Upper lobe of right lung (tissue), 1 donor: ENCODE results near the gene MIA2. TPM values are rescaled to one million over a fixed set of nuclear protein-coding genes. Genes with fewer than 3 reads are reported as not detected.

Experiments
- ATAC-seq: fragments of 200-7000 bp; cut with Tn5 transposase; one replicate; pipeline ENCODE4 v1.9.1; 2020; ENCODE audit warnings: mild to moderate bottlenecking, moderate library complexity
- DNase-seq: peaks from one replicate; pipeline ENCODE4 v3.0.0-alpha.2; 2020
- H3K27ac ChIP-seq: fragments of 200-600 bp; one replicate; pipeline ENCODE4 v1.8.0; 2022
- H3K27me3 ChIP-seq: fragments of 200-600 bp; one replicate; pipeline ENCODE4 v1.8.0; 2022; ENCODE audit warnings: mild to moderate bottlenecking
- H3K36me3 ChIP-seq: fragments of 200-600 bp; one replicate; pipeline ENCODE4 v1.8.0; 2022
- H3K4me1 ChIP-seq: fragments of 200-600 bp; one replicate; pipeline ENCODE4 v1.8.0; 2022
- H3K4me3 ChIP-seq: fragments of 200-600 bp; one replicate; pipeline ENCODE4 v1.8.0; 2022; ENCODE audit warnings: mild to moderate bottlenecking
- H3K9me3 ChIP-seq: fragments of 200-600 bp; one replicate; pipeline ENCODE4 v1.8.0; 2022
- CTCF ChIP-seq: fragments of 200-600 bp; IDR thresholded peaks from one replicate; pipeline ENCODE4 v1.8.0; 2022; ENCODE audit warnings: antibody characterized with exemption
- intact Hi-C: fragments of 100-400 bp; cut with DNase I; formaldehyde crosslinking; loops from one replicate; pipeline ENCODE4 v1.11.0; 2022
- total RNA-seq: library from RNA; stranded (reverse); fragmentation: NEBNext Ultra II Directional; extraction: Animal tissue kit (Norgen Biotek cat#: 25700); gene quantifications from one replicate; pipeline ENCODE4 v1.2.1, GENCODE V29; 2021
- donor health status: DM: no; HTN: yes; CAD: no; lungs with severe emphysema.

Gene MIA2
- total RNA-seq, 1 donor from 2014 or later = 33.8 TPM

- H3K27ac ChIP-seq = peak overlapping the region; percentile 100
- H3K36me3 ChIP-seq = no peaks in the 10 kb centered on the region
- DNase-seq (no peak), ATAC-seq (no peak)
- no peaks in the 10 kb centered on the region for H3K9me3 ChIP-seq
- H3K27me3 ChIP-seq = no peaks in the 10 kb centered on the region
- peak overlapping the region; percentile 95 for H3K4me3 ChIP-seq
- H3K4me1 ChIP-seq = peaks cover 21% of the 10 kb centered on the region
- no peak for TF ChIP-seq CTCF
- intact Hi-C loops = no loop called here
Observed at GRCh38 chr14:39265806-39266524, 32.2 kb downstream of the MIA2 start.

- Histone ChIP-seq H3K9me3 (no peaks in the 10 kb centered on the region), H3K27me3 (no peaks in the 10 kb centered on the region), H3K36me3 (no peaks in the 10 kb centered on the region), H3K4me3 (peak overlapping the region; percentile 95), H3K27ac (peak overlapping the region; percentile 100), H3K4me1 (peaks cover 21% of the 10 kb centered on the region)
- TF ChIP-seq CTCF = no peak
- ATAC-seq (peak; percentile 69), DNase-seq (no peak)
- intact Hi-C loops = no loop called here
Observed at GRCh38 chr14:39266525-39266870, 32.8 kb downstream of the MIA2 start.

- intact Hi-C loops = no loop called here
- no peaks in the 10 kb centered on the region for H3K27me3 ChIP-seq
- TF ChIP-seq CTCF = no peak
- peak; percentile 93 for DNase-seq
- peak overlapping the region; percentile 100 for H3K27ac ChIP-seq
- H3K36me3 ChIP-seq = no peaks in the 10 kb centered on the region
- H3K9me3 ChIP-seq = no peaks in the 10 kb centered on the region
- peak overlapping the region; percentile 95 for H3K4me3 ChIP-seq
- H3K4me1 ChIP-seq = peaks cover 21% of the 10 kb centered on the region
- ATAC-seq = peak; percentile 95
Observed at GRCh38 chr14:39266871-39267607, 33.3 kb downstream of the MIA2 start.

- Histone ChIP-seq H3K27ac (peak overlapping the region; percentile 100), H3K36me3 (no peaks in the 10 kb centered on the region), H3K4me3 (peak overlapping the region; percentile 95), H3K27me3 (no peaks in the 10 kb centered on the region), H3K9me3 (no peaks in the 10 kb centered on the region), H3K4me1 (peaks cover 21% of the 10 kb centered on the region)
- no peak for ATAC-seq
- TF ChIP-seq CTCF = no peak
- no peak for DNase-seq
- intact Hi-C loops = no loop called here
Observed at GRCh38 chr14:39267608-39268005, 33.9 kb downstream of the MIA2 start.

GRCh38 chr14:39268393-39268792, 34.7 kb downstream of the MIA2 start:
- Histone ChIP-seq H3K4me3 (peak overlapping the region; percentile 95), H3K9me3 (no peaks in the 10 kb centered on the region), H3K4me1 (peaks cover 21% of the 10 kb centered on the region), H3K27ac (no peak overlapping the region), H3K36me3 (no peaks in the 10 kb centered on the region), H3K27me3 (no peaks in the 10 kb centered on the region)
- DNase-seq (no peak), ATAC-seq (no peak)
- intact Hi-C loops = no loop called here
- no peak for TF ChIP-seq CTCF
